SK-MEL-5 (cell line): ENCODE measurements around the gene ANKRD27. TPM values are rescaled to one million over a fixed set of nuclear protein-coding genes. Genes with fewer than 3 reads are reported as not detected.
A peak's percentile ranks its signal among the peaks of the same experiment; 100 is the strongest.
"Not testable (repeated sequence)": the region's sequence is repeated elsewhere in the genome, so short reads cannot be mapped to it uniquely, and the experiment has no call there.

ENCODE experiments used
- DNase-seq: peaks from one replicate; pipeline ENCODE4 v3.0.0-alpha.2; 2016; ENCODE audit warnings: low read depth, low spot score
- in situ Hi-C: cut with HindIII; loops from 2 replicates; pipeline ENCODE4 v1.10.0; 2016; ENCODE audit warnings: low sequenced_read_pairs, high pct_unique_total_duplicates, low pct_unique_long_range_greater_than_20kb
- total RNA-seq: library from RNA; depleted of rRNA; stranded (reverse); fragments of >200 nt; shearing (Covaris generic); gene quantifications from 2 replicates; pipeline ENCODE4 v1.2.3, GENCODE V29; 2014

Gene ANKRD27
- total RNA-seq, 1 experiment from 2014 or later: 39.6 TPM

GRCh38 chr19:32587747-32588504, 87.1 kb downstream of the ANKRD27 start:
- in situ Hi-C loops, DNase-seq: not testable (repeated sequence)

GRCh38 chr19:32581705-32582179, 93.2 kb downstream of the ANKRD27 start:
- peak; percentile 3 for DNase-seq
- in situ Hi-C loops: no loop called here

GRCh38 chr19:32580901-32581704, 93.9 kb downstream of the ANKRD27 start, which contains the start of gene PDCD5:
TSS of gene PDCD5 (plus strand) at chr19:32581190. CDS start at chr19:32581262, 72 bp downstream.
- in situ Hi-C loops: no loop called here
- DNase-seq: peak; percentile 93

- no peak for DNase-seq
- in situ Hi-C loops: no loop called here
Observed at GRCh38 chr19:32580353-32580900, 94.6 kb downstream of the ANKRD27 start.

GRCh38 chr19:32576790-32577189, 98.2 kb downstream of the ANKRD27 start:
- in situ Hi-C loops: no loop called here
- no peak for DNase-seq

GRCh38 chr19:32573492-32573794, 101.5 kb downstream of the ANKRD27 start:
- DNase-seq: no peak
- in situ Hi-C loops: no loop called here

GRCh38 chr19:32572700-32573491, 102.1 kb downstream of the ANKRD27 start:
- DNase-seq, in situ Hi-C loops: not testable (repeated sequence)

GRCh38 chr19:32571471-32572075, 103.4 kb downstream of the ANKRD27 start:
- DNase-seq, in situ Hi-C loops: not testable (repeated sequence)

- in situ Hi-C loops: no loop called here
- peak; percentile 72 for DNase-seq
Observed at GRCh38 chr19:32570081-32570785, 104.7 kb downstream of the ANKRD27 start.

- in situ Hi-C loops: no loop called here
- no peak for DNase-seq
Observed at GRCh38 chr19:32567486-32567885, 107.5 kb downstream of the ANKRD27 start.

- peak; percentile 40 for DNase-seq
- in situ Hi-C loops: no loop called here
Observed at GRCh38 chr19:32566246-32566830, 108.6 kb downstream of the ANKRD27 start.

GRCh38 chr19:32563761-32564160, 111.2 kb downstream of the ANKRD27 start:
- DNase-seq: no peak
- in situ Hi-C loops: no loop called here

- in situ Hi-C loops: no loop called here
Observed at GRCh38 chr19:32558607-32559228, 116.3 kb downstream of the ANKRD27 start.

GRCh38 chr19:32555786-32556185, 119.2 kb downstream of the ANKRD27 start:
- no peak for DNase-seq
- in situ Hi-C loops: no loop called here

More at GRCh38 chr19:32558607-32559228, 116.3 kb downstream of the ANKRD27 start:
- no peak for DNase-seq

GRCh38 chr19:32550666-32551065, 124.3 kb downstream of the ANKRD27 start:
- in situ Hi-C loops: no loop called here
- no peak for DNase-seq
